CD4-positive, alpha-beta T cell (primary cell): ENCODE measurements around the gene GLCE. TPM values are rescaled to one million over a fixed set of nuclear protein-coding genes. Genes with fewer than 3 reads are reported as not detected.

Source experiments
- ATAC-seq: fragments of 200-7000 bp; cut with Tn5 transposase; one replicate; pipeline ENCODE4 v1.10.0; 2022; ENCODE audit warnings: mild to moderate bottlenecking; ENCODE audit not compliant: poor library complexity
- CTCF ChIA-PET: fragments of 350-600 bp; sonication (Branson Sonifier 250); formaldehyde crosslinking; loops from one replicate; lab custom pipeline; 2021; ENCODE audit warnings: antibody characterized with exemption, inconsistent platforms; lab: Charles Lee
- POLR2A ChIA-PET: fragments of 350-600 bp; sonication (Branson Sonifier 250); formaldehyde crosslinking; loops from one replicate; lab custom pipeline; 2021; ENCODE audit warnings: antibody characterized with exemption, inconsistent platforms; lab: Charles Lee
- DNase-seq, 14 experiments: peaks; one replicate each; pipeline ENCODE4 v3.0.0-alpha.2; 2013 to 2020; ENCODE audit warnings: mixed read lengths in 2 of 14
- H3K27ac ChIP-seq, 2 donors: one replicate each; pipeline versions ENCODE4 v1.5.1 to v1.7.0; 2013; ENCODE audit warnings: low read length in 2 of 2, low read depth in 1 of 2, mild to moderate bottlenecking in 1 of 2
- H3K27me3 ChIP-seq, 2 experiments: 1 replicate in 1 of 2; 2 replicates in 1 of 2; pipeline versions ENCODE4 v1.6.1 to v1.7.0; 2013; ENCODE audit warnings: low read length in 2 of 2, control low read depth in 1 of 2, mild to moderate bottlenecking in 1 of 2, moderate library complexity in 1 of 2; ENCODE audit not compliant: insufficient read depth in 2 of 2, control insufficient read depth in 1 of 2
- H3K36me3 ChIP-seq: one replicate; pipeline ENCODE4 v1.6.1; 2013; ENCODE audit warnings: low read length, control low read depth; ENCODE audit not compliant: insufficient read depth
- H3K4me1 ChIP-seq: one replicate; pipeline ENCODE4 v1.6.1; 2013; ENCODE audit warnings: low read length, control low read depth; ENCODE audit not compliant: insufficient read depth
- H3K4me3 ChIP-seq: one replicate; pipeline ENCODE4 v1.5.1; 2013; ENCODE audit warnings: mild to moderate bottlenecking, low read length, moderate library complexity
- H3K9me3 ChIP-seq, 2 experiments: 1 replicate in 1 of 2; 2 replicates in 1 of 2; pipeline versions ENCODE4 v1.6.1 to v1.7.0; 2013; ENCODE audit warnings: low read length in 2 of 2, mild to moderate bottlenecking in 2 of 2, control low read depth in 1 of 2, moderate library complexity in 1 of 2; ENCODE audit not compliant: control insufficient read depth in 1 of 2, insufficient read depth in 1 of 2
- H3K27ac Mint-ChIP-seq: one replicate; pipeline ENCODE4 v1.8.0; 2020; ENCODE audit warnings: mixed read lengths
- H3K27me3 Mint-ChIP-seq: one replicate; pipeline ENCODE4 v1.8.0; 2021; ENCODE audit warnings: mixed read lengths
- H3K36me3 Mint-ChIP-seq: one replicate; pipeline ENCODE4 v1.8.0; 2021; ENCODE audit warnings: low read depth, mixed read lengths
- H3K4me1 Mint-ChIP-seq: one replicate; pipeline ENCODE4 v1.8.0; 2021; ENCODE audit warnings: low read depth, mixed read lengths
- H3K4me3 Mint-ChIP-seq: one replicate; pipeline ENCODE4 v1.8.0; 2020; ENCODE audit warnings: mild to moderate bottlenecking, mixed read lengths
- H3K9me3 Mint-ChIP-seq: one replicate; pipeline ENCODE4 v1.8.0; 2020; ENCODE audit warnings: mixed read lengths
- CTCF ChIP-seq: fragments of 200-600 bp; IDR thresholded peaks from one replicate; pipeline ENCODE4 v1.8.0; 2022; ENCODE audit warnings: antibody characterized with exemption, mild to moderate bottlenecking
- intact Hi-C, 2 experiments: fragments of 100-400 bp; cut with DNase I in 1 of 2; cut with micrococcal nuclease in 1 of 2; formaldehyde crosslinking; loops; one replicate each; pipeline versions ENCODE4 v1.15.1 to v1.9.0; 2023 to 2025; cut with DNase I, micrococcal nuclease
- total RNA-seq, 174 experiments: library from RNA in 2 of 174; stranded (reverse) in 2 of 174; gene quantifications; one replicate each; pipeline ENCODE4 v1.2.3 and lab custom pipeline; 2021 to 2026

GLCE gene
- total RNA-seq, 2 experiments from 2014 or later, result 3.2 TPM

- Mint-ChIP-seq H3K9me3 (no peaks in the 10 kb centered on the region), H3K27me3 (peaks cover 76% of the 10 kb centered on the region)
Measured at GRCh38 chr15:69303337-69304181, 143.1 kb downstream of the GLCE start.

GRCh38 chr15:69304182-69304545 lies 143.7 kb downstream of the GLCE start:
- intact Hi-C loops, result no loop called here
- Mint-ChIP-seq H3K9me3 (no peaks in the 10 kb centered on the region), H3K4me1 (no peaks in the 10 kb centered on the region), H3K27me3 (peaks cover 81% of the 10 kb centered on the region), H3K27ac (no peak overlapping the region), H3K4me3 (no peak overlapping the region), H3K36me3 (no peaks in the 10 kb centered on the region)
- H3K4me3 ChIP-seq, result no peak overlapping the region
- CTCF ChIA-PET, result no interaction called here
- H3K9me3 ChIP-seq, result no peaks in the 10 kb centered on the region
- no peak for ATAC-seq
- peaks cover 4% of the 10 kb centered on the region for H3K4me1 ChIP-seq
- no peak overlapping the region for H3K27ac ChIP-seq
- POLR2A ChIA-PET, result no interaction called here
- TF ChIP-seq CTCF, result no peak
- DNase-seq, result no peak
- H3K36me3 ChIP-seq, result no peaks in the 10 kb centered on the region
- H3K27me3 ChIP-seq, result peaks cover 26 to 30% of the 10 kb centered on the region in 2 experiments

More at GRCh38 chr15:69303337-69304181, 143.1 kb downstream of the GLCE start:
- Histone ChIP-seq H3K27ac (no peak overlapping the region), H3K36me3 (no peaks in the 10 kb centered on the region), H3K4me3 (no peak overlapping the region), H3K27me3 (peaks cover 27 to 30% of the 10 kb centered on the region in 2 experiments), H3K9me3 (no peaks in the 10 kb centered on the region), H3K4me1 (peaks cover 4% of the 10 kb centered on the region)
- ChIA-PET POLR2A (no interaction called here), CTCF (no interaction called here)
- no peaks in the 10 kb centered on the region for H3K36me3 Mint-ChIP-seq
- no peaks in the 10 kb centered on the region for H3K4me1 Mint-ChIP-seq
- ATAC-seq (no peak), DNase-seq (no peak)
- H3K4me3 Mint-ChIP-seq, result no peak overlapping the region
- intact Hi-C loops, result no loop called here
- no peak for TF ChIP-seq CTCF
- H3K27ac Mint-ChIP-seq, result no peak overlapping the region

GRCh38 chr15:69305204-69305931 lies 144.9 kb downstream of the GLCE start:
- intact Hi-C loops, result no loop called here
- Histone ChIP-seq H3K27ac (no peak overlapping the region), H3K36me3 (no peaks in the 10 kb centered on the region), H3K4me3 (no peak overlapping the region), H3K4me1 (no peaks in the 10 kb centered on the region), H3K9me3 (no peaks in the 10 kb centered on the region), H3K27me3 (peaks cover 14 to 19% of the 10 kb centered on the region in 2 experiments)
- H3K27me3 Mint-ChIP-seq, result peaks cover 80% of the 10 kb centered on the region
- no peaks in the 10 kb centered on the region for H3K4me1 Mint-ChIP-seq
- no peaks in the 10 kb centered on the region for H3K36me3 Mint-ChIP-seq
- H3K9me3 Mint-ChIP-seq, result no peaks in the 10 kb centered on the region
- TF ChIP-seq CTCF, result no peak
- no peak overlapping the region for H3K4me3 Mint-ChIP-seq
- H3K27ac Mint-ChIP-seq, result no peak overlapping the region
- ChIA-PET CTCF (no interaction called here), POLR2A (interaction anchor here (0.6 kb wide), 1 partner anchor 369 kb away, joined by 3 read pairs; no protein-coding TSS in a partner anchor)
- ATAC-seq (no peak), DNase-seq (no peak)
